ENCODE data around the gene ADAMTS5.

DNA sequence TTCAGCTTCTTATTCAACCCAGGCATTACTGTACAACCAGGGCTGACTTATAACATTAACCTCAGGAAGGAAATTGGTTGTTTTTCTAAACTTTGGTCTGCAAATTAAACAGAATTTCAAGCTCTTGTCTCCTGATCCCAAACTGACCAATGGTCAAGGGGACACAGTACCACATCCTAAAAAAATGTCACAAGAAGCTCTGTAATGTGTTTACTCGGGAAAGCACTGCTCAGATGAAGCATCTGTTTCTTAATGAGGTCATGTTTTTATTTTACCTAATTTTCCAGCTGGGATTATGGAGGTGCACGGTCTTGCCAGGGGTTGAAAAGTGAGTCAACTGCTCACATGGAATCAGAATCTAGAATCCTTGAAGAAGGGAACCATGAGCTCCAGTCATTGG is 18.7 kb downstream of the ADAMTS5 start:
- TF ChIP-seq, protein P1, sequence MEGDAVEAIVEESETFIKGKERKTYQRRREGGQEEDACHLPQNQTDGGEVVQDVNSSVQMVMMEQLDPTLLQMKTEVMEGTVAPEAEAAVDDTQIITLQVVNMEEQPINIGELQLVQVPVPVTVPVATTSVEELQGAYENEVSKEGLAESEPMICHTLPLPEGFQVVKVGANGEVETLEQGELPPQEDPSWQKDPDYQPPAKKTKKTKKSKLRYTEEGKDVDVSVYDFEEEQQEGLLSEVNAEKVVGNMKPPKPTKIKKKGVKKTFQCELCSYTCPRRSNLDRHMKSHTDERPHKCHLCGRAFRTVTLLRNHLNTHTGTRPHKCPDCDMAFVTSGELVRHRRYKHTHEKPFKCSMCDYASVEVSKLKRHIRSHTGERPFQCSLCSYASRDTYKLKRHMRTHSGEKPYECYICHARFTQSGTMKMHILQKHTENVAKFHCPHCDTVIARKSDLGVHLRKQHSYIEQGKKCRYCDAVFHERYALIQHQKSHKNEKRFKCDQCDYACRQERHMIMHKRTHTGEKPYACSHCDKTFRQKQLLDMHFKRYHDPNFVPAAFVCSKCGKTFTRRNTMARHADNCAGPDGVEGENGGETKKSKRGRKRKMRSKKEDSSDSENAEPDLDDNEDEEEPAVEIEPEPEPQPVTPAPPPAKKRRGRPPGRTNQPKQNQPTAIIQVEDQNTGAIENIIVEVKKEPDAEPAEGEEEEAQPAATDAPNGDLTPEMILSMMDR (IDR thresholded peaks at IDR 0.05), result no peak
- TF ChIP-seq POLR2A (IDR thresholded peaks at IDR 0.05), result no peak
- TF ChIP-seq POLR2AphosphoS5 (IDR thresholded peaks at IDR 0.05), result no peak
